A673 (cell line): ENCODE results near the gene VASH1.

Experiments
- CTCF ChIP-seq: fragments of 300-800, 200-600 bp; sonication (generic); conservative IDR thresholded peaks from 2 replicates; pipeline ENCODE4 v1.5.1; 2017; ENCODE audit warnings: low read depth, mild to moderate bottlenecking, antibody characterized with exemption, low read length, moderate library complexity, mixed read lengths
- EZH2 ChIP-seq: fragments of 200-600 bp; sonication (generic); IDR thresholded peaks from 2 replicates; pipeline ENCODE4 v1.6.1; 2017; ENCODE audit warnings: borderline replicate concordance, low read depth, mild to moderate bottlenecking, mixed read lengths, antibody characterized with exemption, low read length; ENCODE audit not compliant: poor library complexity, severe bottlenecking

GRCh38 chr14:76775695-76776427 is 14.6 kb downstream of the VASH1 start:
- TF ChIP-seq CTCF: no peak
- TF ChIP-seq EZH2: no peak
